Posterior cingulate gyrus (tissue), 11 donors: ENCODE measurements around the gene ANGEL1.
A peak's percentile ranks its signal among the peaks of the same experiment; 100 is the strongest.

ENCODE experiments used
- DNase-seq, 10 donors: peaks; one replicate each; pipeline versions ENCODE4 v3.0.0 to v3.0.0-alpha.2; 2020 to 2021; ENCODE audit warnings: mixed read lengths in 3 of 10
- intact Hi-C: fragments of 100-400 bp; cut with DNase I; formaldehyde crosslinking; loops from one replicate; pipeline ENCODE4 v1.15.1; 2023

ANGEL1 gene

DNA sequence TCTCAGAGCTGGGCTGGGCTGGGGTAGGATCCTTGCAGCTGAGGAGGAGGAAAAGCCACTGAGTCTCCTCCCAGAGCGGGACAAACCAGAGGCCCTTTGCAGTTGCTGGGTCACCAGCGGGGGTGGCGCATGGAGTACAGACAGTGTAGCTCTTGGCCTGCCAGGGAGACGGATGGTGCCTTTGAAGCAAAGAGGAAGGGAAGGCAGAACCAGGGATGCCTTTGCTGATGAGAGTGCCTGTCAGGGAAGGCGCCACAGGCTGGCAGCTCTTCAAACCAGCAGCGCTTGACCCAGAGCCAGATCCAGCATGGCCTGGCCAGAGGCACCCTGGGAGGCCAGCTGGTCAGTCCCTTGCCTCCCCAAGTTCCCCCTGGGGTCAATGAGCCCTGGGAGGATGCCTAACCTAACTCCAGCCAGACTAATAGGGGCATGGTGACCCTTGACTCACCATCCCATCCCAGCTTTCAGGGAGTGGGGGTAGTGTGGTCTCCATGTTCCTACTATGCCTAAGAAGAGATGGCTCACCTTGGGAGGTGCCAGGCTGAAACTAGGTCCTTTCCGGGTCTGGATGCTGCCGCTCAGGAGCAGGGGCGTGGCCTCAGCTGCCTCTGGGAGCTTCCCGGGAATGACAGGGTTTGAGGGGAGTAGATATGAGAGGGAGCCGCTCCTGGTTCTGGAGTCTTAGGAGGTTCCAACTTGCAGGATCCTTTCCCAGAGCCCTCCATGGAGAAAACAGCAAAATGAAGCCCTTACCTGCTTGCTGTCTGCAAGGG lies 31.6 kb downstream of the ANGEL1 start:
- peak in 8 of 10 donors; percentile 67 to 96 (median 80) for DNase-seq

DNA sequence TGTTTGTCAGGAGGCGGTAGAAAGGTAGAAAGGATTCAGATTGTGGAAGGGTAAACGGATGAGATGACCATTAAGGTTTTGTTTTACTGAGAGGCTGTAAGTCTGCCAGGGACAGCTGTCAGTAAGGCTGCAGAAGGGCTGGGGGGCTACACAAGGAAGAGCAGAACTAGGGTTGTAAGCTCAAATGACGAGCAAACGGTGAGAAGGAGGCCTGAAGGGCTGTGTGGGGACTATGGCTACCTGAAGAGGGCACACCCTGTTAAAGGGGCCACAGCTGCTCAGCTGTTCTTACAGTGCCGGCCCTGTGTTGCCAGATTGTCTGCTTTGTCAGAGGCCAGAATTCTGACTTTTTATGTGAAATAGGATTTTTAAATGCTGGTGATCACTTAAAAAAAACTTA lies 32.3 kb downstream of the ANGEL1 start:
- DNase-seq = peak in 2 of 10 donors; percentile 20 to 59
- intact Hi-C loops = no loop called here

More for the DNA sequence above, 31.6 kb downstream of the ANGEL1 start:
- intact Hi-C loops = no loop called here

DNA sequence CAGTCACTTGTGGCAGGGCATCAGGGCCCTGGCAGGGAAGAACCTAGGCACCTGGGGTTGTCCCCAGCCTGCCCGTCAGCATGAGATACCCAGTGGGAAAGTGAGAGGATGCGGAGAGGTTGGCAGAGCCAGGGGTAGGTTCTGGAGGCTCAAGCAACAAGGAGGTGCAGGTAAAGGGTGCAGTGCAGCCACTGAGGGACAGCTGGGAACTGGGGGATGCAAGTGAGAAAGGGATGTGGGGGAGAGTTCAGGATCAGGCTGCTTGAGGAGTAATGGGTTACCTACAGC lies 32.7 kb downstream of the ANGEL1 start:
- DNase-seq = peak in 1 of 10 donors; percentile 54
- intact Hi-C loops = no loop called here

DNA sequence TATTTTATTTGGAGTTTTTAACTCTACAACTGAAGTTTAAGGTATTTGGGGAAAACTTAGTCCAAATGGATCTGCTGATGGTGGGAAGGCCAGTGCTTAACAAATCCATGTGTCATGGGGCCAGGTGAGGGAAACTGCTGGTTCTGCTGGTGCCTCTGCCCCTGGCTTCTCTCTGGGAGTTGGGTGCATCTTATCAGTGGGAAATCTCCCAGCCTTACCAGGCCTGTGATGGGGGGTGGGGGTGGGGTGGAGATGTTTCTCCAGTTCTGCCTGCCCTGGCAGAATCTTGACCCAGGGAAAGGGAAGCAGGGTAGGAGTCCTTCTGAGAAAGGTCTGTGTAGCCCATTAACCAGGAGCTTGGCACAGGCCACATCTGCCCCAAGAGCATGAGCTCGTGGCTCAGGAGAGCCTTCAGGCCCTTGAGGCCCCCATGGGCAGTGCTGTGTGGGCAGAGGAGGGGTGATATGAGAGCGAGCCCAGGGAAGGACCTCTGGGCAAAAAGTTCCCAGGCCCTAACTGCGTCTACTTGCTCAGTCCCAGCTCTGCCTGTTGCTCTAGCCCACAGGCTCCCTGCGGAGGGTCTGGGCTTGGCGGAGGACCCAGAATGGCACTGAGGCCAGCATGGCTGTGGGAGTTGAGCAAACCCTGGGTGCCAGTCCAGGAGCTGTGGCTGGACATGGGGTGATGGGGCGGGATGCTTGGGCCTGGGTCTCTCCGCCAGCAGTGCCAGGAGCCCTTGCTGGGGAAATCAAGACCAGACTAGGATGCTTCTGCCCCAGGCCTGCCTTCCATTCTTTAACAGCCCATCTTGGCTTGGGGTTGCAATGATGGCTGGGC lies 33.2 kb downstream of the ANGEL1 start:
- intact Hi-C loops = no loop called here
- peak in 2 of 10 donors; percentile 64 to 84 for DNase-seq

DNA sequence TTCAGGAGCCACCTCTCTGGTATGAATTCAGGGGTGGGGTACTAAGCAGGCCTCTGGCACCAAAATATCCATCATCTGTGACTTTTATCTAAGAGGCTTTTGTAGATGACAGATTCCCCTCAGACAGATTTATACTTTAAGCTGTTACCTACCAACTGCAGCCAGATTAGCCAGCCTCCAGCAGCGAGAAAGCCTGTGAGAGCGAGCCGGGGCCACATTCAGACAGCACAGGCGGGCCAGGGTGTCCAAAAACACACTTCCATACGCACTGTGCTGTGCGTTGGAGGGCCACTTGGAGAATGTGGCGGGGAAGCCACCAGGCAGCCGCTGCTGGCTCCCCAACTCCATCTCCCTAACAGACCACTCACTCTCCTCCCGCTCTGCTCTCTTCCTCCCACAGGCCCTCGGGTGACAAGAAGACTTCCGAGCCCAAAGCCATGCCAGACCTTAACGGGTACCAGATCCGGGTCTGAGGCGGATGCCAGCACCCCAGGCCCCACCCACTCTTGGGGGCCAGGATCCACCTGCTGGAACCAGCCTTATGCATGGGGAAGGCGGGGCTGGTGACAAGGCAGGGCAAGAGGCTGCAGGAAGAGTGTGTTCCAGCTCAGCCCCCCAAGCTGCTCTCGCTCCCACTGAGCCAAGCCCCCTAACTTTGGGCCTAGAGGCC lies 34.0 kb downstream of the ANGEL1 start:
- intact Hi-C loops = no loop called here
- peak in 5 of 10 donors; percentile 41 to 93 (median 85) for DNase-seq

DNA sequence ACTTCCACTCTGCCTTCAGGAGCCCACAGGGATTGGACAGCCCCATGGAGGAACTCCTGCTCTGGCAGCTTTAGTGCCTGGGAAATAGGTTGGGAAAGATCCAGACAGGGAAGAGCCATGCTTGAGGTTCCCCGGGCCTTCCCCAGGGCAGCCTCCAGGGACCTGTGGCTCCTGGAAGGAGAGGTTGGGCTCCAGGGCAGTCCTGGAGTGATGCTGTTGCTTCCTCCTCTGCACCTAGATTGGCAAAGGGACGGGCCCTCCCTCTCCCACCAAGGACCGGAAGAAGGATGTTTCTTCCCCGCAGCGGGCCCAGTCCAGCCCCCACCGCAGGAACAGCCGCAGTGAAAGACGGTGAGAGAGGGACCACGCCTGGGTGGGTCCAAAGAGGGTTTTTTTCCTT lies 35.0 kb downstream of the ANGEL1 start:
- intact Hi-C loops = no loop called here
- peak in 2 of 10 donors; percentile 33 to 61 for DNase-seq

DNA sequence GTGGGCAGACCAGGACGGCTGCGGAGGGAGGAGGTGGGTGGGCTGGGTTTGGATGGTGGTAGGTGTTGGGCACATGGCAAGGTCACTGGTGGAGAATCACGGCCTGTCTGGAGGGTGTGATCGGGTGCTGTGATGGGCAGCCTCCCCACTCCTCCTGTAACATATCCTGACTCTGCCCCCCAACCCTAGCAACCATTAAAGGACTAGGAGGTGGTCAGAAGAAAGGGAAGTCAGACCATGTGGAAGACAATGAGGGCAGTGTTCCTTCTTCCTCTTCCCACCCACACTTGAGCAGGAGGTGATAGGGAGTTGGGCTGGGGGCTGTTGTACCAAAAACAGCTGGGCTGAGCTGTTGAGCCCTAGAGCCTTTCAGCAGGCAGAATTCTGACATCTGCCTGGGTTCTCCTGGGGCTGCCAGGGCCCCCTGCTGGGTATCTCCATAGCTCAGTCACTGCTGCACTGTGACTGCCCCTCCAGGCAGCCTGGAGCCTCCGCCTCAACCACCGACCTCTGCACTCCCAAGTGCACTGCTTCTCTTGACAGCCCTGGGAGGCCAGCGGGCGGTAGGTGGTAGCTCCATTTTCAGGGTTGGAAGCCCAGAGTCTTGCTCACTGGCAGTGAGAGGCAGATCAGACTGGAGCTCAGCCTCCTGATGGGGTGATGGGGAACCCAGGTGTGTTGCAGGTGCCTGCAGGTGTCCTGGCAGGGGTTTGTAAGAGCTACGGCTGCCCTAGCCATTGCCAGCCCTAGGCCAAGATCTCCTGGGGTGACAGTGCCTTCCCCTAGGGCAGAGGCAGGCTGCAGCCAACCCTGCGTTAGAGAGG lies 36.0 kb downstream of the ANGEL1 start:
- intact Hi-C loops = no loop called here

DNA sequence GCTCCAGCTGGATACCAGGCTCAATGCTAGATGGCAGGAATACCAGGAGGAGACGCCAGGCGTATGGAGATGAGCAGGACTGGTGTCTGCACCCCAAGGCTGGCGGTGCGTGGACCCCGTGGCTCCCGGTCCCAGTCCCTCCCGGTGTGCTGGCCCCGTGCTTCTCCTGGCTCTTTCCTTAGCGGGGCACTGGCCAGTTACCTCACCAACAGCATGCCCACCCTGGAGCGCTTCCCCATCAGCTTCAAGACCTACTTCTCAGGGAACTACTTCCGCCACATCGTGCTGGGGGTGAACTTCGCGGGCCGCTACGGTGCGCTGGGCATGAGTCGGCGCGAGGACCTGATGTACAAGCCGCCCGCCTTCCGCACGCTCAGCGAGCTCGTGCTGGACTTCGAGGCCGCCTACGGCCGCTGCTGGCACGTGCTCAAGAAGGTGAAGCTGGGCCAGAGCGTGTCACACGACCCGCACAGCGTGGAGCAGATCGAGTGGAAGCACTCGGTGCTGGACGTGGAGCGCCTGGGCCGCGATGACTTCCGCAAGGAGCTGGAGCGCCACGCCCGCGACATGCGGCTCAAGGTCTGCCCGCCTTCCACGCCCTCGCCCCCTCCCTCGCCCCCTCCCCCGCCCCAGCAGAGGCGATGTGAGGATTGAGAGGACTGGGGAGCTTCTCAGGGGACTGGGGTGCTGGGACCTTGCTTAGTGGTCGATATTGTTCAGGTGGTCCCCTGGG lies 36.8 kb downstream of the ANGEL1 start:
- intact Hi-C loops = no loop called here
- peak in 2 of 10 donors; percentile 64 to 89 for DNase-seq

More for the DNA sequence above, 36.0 kb downstream of the ANGEL1 start:
- peak in 2 of 10 donors; percentile 61 to 66 for DNase-seq

DNA sequence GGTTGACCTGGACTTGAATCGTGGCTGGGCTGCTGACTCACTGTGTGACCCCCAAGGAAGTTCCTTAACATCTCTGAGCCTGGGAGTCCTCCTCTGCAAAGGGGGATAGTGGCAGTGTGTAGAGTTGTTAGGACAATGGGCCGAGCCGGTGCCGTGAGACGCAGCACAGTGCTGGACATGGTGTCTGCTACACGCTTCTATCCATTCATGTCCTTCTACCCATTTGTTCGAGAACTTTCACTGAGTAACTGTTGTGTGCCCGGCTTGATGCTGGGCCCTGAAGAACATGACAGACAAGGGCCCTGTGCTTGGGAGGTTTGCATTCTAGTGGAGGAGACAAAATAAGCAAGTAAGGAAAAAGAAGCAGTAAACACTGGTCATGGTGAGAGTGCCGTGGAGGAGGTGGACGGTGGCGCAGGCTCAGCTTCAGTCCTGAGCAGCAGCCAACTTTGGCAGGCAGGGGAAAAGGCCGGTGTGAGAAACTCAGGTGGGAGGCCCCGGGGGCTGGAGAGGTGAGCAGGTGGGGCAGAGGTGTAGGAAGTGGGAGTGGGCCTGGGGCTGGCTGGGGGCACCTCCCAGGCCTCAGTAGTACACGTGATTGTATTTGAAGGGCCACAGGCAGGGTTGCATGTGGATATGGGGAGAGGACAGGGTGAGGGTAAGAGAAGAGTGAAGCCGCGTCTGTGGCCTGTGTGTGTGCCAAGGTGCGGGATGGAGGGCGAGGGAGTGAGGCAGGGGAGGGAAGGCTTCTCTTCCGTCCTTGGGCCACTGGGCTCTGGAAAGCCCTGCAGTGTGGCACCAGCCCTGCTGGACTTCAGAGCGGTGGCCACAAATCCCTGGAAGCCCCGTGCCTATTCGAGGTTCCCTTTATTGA lies 37.6 kb downstream of the ANGEL1 start:
- intact Hi-C loops = no loop called here
- peak in 3 of 10 donors; percentile 66 to 85 (median 78) for DNase-seq

DNA sequence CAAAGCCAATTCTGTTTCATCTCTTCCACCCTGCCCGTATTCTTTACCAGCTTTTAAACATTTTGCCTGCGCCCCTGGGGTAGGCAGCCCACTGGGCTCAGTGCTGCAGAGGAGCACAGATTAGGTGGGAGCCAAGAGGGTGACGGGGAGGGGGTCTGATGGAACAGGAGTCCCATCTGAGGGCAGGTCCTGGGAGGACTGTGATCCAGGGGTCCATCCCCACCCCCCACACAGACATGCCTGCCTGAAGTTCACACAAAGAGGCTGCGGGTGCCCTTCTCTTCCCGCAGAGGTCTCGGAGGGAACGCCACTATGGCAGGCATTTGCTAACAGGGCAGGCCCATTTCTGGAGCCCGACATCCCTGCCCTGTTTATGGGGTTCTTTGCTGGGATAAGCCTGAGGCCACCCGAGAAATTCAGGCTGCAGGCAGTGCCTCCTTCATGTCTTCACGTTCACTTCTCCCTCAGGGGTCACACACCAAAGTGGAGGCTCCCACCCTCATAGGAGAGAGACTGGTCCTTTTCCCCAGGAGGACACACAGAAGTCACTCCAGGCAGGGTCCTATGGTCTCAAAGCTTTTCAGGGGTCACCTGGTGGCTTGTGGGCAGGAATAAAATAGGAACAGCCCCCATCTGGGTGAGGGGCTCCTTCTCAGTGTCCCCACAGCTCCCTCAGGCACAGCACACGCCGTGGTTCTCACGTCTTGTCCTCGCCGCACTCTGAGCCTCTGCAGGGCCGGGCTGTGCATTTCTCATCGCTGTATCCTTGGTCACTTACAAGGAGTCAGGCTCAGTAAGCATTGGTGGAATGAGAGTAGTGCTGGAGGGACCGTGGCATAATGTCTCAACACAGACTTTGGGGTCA lies 38.5 kb downstream of the ANGEL1 start:
- intact Hi-C loops = no loop called here
- DNase-seq = peak in 3 of 10 donors; percentile 42 to 73 (median 72)

DNA sequence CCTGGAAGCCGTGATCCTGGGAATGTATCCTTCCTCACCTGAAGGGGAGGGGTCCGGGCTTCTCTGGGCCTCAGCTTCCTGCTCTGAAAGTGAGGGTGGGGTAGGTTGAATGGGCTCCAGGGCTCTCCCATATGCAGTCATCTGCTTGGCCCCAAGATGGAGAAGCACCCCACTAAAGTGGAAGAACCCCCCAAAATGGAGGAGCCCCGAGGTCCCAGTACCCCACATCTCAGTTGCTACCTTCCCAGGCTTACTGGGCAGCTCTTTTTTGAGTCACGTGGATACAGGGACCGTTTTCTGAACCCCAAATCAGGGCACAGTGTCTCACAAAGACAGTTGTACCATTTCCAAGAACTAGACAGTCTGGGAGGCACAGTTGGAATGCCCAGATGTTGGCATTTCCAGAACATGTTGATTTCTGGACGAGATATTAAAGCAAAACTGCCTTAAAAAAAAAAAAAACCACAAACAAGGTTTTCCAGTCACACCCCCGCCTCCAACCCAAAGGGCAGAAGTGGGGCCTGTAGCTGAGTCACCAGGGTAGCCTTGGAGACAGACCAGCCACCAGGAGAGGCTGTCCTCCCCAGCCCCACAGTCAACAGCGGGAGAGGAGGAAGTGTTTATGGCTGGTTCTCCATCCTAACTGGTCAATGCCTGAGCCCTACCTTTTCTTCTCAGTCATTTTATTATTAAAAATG lies 39.3 kb downstream of the ANGEL1 start:
- peak in 3 of 10 donors; percentile 67 to 89 (median 86) for DNase-seq
- intact Hi-C loops = no loop called here

DNA sequence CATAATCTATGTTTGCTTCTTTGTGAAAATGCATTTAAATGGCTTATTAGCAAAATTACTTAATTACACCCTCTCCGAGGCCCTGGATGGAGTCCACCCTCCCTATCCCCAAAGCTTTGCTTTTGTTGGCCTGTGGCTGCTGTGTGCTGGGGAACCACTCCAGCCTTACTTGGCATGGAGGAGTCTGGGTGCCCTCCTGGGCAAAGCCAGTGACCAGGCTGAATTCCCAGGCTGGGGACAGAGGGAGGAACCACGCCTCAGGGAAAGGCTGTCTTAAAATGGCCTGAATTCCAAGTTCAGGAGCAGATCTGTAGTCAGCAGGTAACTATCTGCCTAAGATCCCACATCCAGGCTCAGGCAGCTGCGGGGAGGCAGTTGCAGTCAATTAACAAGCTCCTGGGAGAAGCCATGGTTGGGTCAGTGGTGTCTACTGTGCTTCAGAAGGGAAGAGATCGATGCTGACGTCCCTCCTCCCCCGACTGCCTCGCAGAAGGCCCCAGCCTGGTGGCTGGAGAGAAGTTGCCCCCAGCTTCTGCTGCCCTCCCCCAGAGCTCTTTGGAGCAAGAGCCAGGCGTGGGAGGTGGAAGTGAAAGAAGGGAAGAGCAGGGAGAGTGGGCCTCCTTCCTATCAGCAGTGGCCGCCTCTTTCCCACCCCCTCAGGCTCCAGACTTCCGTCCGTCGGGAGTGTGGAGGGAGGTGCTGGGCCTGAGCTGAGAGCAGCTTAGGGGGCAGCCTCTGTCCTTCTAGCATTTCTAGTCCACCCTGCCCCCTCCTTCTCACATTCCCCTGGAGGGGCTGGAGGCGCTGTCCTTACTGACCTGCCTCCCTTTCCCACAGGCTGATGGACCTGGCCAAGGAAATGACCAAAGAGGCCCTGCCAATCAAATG lies 40.1 kb downstream of the ANGEL1 start:
- peak in 4 of 10 donors; percentile 44 to 89 (median 84) for DNase-seq
- intact Hi-C loops = no loop called here

DNA sequence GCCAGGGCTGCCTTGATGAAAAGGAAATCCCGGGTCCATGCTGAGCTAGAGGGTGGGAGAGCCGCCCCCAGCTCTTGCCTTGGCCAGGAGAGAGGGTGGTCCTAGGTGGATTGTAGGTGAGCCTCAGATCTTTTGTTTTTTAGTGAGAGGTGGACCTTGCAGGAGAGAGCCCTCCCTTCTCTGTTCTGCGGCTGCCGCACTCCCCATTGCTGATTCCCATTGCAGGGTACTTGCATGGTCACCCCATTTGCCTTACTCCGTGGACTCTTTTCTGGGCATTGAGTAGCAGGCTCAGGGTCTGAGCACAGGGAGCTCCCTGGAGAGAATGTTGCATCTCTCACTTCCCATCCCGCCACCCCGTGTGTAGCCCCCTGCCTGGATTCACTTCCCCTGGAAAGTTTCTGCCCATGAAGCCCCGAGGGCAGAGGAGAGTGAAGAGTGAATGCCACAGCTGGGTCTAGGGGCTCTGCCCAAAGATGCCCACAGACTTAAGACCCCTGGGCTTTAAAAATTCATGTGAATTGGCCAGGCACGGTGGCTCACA lies 41.2 kb downstream of the ANGEL1 start:
- intact Hi-C loops = no loop called here
- DNase-seq = peak in 1 of 10 donors; percentile 54

DNA sequence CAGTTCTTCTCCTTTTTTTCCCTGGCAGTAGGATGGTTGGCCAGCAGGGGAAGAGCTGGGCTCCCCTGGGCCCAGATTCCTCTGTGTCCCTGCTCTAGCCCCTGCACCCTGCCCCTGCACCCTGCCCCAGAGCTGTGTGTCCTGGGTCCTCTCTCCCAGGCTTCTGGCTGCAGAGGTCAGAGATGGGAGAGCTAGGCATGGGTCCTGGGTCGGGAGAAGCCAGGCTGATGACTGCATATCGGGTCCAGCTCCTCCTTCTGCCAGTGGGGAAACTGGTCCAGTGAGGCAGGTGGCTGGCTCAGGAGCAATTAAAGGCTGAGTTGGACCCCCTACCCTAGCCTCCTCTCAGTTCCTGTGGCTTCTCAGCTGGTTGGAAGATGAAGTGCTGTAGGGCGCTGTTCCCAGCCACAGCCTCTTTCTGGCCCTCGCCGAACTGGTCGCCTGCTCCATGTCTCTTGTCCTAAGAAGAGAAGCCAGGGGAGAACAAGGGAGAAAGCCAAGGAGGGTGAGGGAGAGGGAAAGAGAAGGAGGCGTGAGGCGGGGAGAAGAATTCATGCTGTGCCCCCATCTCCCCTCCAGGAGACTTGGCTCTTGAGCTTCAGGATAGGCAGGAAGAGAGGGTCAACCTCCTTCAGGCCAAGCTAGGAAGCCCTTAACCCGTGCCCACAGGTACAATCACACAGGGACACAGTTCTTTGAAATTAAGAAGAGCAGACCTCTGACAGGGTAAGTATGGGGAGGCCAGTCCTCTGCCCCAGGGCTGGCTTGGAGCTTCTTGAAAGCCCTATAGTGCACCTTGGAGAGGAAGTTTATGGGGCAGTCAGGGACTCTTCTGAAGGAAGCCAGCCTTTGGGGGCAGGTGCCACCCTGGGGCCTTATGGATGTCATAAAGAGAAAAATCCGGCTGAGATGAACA lies 41.9 kb downstream of the ANGEL1 start:
- intact Hi-C loops = no loop called here
- peak in 1 of 10 donors; percentile 50 for DNase-seq
